Memory B cell (primary cell): Measurements from ENCODE around the gene CNDP2.
A peak's percentile ranks its signal among the peaks of the same experiment; 100 is the strongest.

Source experiments
- ATAC-seq: fragments of 150-1000 bp; cut with Tn5 transposase; 2 replicates; pipeline ENCODE4 v1.10.0; 2021; ENCODE audit warnings: low read depth, mild to moderate bottlenecking, moderate library complexity
- DNase-seq, 2 donors: peaks; one replicate each; pipeline ENCODE4 v3.0.0; 2022; ENCODE audit warnings: low spot score in 2 of 2
- H3K27ac Mint-ChIP-seq: one replicate; pipeline ENCODE4 v1.8.0; 2022; ENCODE audit warnings: mild to moderate bottlenecking, moderate library complexity, mixed read lengths
- H3K27me3 Mint-ChIP-seq: one replicate; pipeline ENCODE4 v1.8.0; 2022; ENCODE audit warnings: mixed read lengths
- H3K36me3 Mint-ChIP-seq: one replicate; pipeline ENCODE4 v1.8.0; 2022; ENCODE audit warnings: mild to moderate bottlenecking, mixed read lengths
- H3K4me1 Mint-ChIP-seq: one replicate; pipeline ENCODE4 v1.8.0; 2022; ENCODE audit warnings: mixed read lengths
- H3K4me3 Mint-ChIP-seq: one replicate; pipeline ENCODE4 v1.8.0; 2022; ENCODE audit warnings: mild to moderate bottlenecking, moderate library complexity, mixed read lengths
- H3K9me3 Mint-ChIP-seq: one replicate; pipeline ENCODE4 v1.8.0; 2022; ENCODE audit warnings: mixed read lengths

The CNDP2 gene

DNA sequence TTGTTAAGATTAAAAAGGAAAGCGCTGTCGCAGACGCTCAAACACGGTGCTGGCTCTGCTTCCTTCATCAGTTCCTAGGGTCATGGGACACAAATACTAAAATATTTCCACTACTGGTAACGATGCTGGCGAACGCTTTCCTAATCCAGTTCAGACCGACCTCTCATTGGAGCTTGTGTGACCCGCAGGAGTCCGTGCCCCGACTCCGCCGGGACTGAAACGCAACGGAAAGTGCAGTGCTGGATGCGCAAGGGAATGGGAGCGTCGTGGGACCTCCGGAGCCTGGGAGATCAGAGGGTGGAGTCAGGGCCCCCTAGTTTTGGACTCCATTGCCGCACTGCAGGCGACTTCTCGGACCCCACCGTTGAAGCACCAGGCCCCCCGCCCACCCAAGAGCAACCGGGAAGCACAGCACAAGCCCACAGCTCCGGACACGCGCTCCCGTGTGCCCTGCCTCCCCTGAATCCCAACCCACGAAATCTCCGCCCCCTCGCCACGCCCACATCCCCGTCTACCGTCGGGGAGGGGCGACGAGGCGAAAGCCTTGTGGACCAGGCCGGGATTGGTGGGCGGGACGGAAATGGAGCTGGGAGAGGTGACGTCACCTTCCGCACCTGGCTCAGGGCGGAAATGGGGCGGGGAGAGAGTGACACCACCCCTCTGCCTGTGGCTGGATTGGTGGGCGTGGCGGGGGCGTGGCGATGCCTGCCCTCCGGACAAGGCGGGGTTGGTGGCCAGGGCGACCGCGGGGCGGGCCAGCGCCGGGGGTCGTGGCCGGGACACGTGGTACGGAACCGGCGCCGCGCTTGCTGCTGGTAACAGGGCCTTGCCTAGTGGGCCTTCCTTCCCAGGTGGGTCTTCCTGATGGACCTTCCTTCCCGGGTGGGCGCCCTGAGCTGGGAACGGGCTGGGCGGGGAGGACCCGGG is at the start of gene CNDP2:
Gene CNDP2 (plus strand): TSS at position 783 of the 927 bp plus-strand sequence. CDS start 3,611 bp downstream, outside the sequence.
- Mint-ChIP-seq H3K36me3 (peaks cover 4% of the 10 kb centered on the region), H3K27me3 (no peaks in the 10 kb centered on the region), H3K27ac (peak within 1 kb of the TSS; percentile 96), H3K4me3 (peak within 1 kb of the TSS; percentile 93), H3K9me3 (peaks cover 2% of the 10 kb centered on the region), H3K4me1 (peaks cover 28% of the 10 kb centered on the region)
- ATAC-seq (peak; percentile 80), DNase-seq (peak; percentile 97 to 98)

DNA sequence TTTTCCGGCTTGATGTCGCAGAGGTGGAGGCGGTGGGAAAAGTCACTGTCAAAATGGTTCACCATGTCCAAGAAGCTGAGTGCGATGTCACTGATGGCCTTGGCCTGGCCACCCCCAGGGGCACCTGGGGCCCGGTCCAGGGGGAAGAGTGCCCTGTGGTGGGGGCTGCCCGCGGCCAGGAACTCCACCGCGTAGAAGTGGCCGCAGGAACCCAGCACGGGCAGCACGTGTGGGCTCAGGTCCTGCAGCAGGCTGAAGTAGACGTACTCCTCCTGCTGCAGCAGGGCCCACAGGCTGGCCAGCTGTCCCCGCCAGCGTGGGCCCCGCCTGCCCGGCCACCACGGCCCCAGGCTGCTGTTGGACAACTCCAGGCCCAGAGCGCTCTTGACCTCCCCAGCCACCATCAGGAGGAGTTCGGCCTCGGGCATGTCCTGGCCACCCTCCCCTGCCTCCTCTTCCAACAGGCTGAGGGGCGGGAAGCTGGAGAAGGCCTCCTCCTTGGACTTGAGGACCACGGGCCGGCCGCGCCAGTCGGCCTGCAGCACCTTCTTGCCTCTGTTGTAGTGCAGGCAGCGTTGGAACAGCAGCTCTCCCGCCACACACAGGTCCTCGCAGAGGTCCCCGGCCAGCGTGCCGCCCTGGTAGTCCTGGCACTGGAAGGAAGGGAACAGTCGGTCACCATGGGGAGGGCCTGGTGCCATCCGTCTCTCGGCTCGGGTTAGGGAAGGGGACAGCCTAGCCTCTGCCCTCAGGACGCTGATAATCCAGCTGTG is 49.3 kb upstream of the CNDP2 start:
- Mint-ChIP-seq H3K27ac (no peak overlapping the region), H3K36me3 (no peaks in the 10 kb centered on the region), H3K27me3 (peaks cover 6% of the 10 kb centered on the region), H3K4me1 (no peaks in the 10 kb centered on the region), H3K9me3 (no peaks in the 10 kb centered on the region), H3K4me3 (no peak overlapping the region)
- ATAC-seq, result no peak
- DNase-seq, result no peak

DNA sequence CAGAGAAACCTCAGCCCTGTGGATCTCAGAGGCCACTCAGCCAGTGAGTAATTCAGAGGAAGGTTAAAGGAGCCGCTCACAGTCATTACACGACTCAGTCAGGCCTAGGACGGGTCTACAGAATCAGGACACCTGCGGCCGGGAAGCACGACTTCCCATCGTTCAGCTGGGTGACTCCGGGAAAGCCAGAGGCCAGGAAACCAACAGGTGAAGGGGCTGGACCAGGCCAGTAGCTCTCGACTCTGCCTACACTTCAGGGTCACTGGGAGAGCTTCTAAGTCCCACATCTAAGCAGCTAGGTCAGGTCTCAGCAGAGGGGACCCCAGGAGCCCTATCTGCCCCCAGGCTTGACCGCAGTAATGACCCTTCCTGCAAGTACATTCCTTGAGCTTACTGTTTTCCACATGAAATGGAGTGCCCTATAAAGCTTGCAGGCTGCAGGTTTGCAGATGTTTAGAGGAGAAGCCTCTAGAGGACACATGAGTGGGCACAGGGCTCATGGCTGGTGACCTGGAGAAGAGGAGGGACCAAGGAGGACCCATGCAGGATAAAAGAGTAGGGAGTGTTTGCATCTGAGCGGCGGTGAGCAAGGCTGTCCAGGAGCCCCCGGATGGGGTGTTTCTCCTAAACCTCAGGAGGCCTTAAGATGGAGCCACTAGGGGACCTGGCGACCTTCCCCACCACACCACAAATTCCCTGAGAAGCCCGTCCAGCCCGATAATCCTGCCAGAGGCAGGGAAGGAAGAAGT is 48.6 kb upstream of the CNDP2 start:
- Mint-ChIP-seq H3K36me3 (no peaks in the 10 kb centered on the region), H3K27ac (no peak overlapping the region), H3K9me3 (no peaks in the 10 kb centered on the region), H3K4me1 (no peaks in the 10 kb centered on the region), H3K27me3 (peaks cover 6% of the 10 kb centered on the region), H3K4me3 (no peak overlapping the region)
- DNase-seq (no peak), ATAC-seq (no peak)

DNA sequence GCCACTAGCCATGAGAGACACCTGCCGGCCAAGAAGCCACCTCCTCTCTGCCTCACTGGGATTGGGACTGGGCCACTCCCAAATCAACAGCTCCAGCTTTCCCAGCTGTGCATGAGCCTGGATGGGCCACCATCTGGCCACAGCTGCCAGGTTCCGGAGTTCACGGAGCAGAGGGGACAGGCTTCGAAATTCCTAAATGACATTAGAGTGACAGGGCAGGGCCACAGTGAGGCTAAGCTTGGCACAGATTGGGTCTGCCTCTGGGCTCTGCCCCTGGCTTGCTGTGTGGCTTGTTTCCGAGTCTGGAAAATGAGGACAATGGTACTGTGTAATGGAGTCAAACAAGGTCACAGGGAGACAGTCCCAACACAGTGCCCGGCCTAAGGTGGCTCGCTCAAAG is 45.5 kb upstream of the CNDP2 start:
- Mint-ChIP-seq H3K9me3 (no peaks in the 10 kb centered on the region), H3K27ac (no peak overlapping the region), H3K4me1 (no peaks in the 10 kb centered on the region), H3K36me3 (no peaks in the 10 kb centered on the region), H3K27me3 (peaks cover 14% of the 10 kb centered on the region), H3K4me3 (no peak overlapping the region)
- no peak for DNase-seq
- no peak for ATAC-seq

DNA sequence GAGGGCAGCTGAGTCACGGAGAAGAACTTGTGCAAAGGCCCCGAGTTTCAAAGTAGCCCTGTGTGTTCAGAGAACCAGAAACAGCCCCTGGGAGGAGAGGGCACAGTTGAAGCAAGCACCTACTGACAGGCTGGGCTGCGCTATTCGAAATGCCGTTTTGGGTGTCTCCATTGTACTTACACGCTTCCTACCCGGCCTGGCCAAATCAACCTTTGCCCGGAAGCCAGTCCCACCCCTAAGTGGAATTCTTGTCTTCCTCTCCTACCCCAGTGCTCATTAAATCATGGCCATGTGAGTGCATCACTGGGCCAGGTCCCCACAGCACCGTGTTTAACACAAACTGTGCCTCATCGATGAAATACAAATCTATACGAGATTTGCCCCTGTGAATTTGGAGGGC is 45.0 kb upstream of the CNDP2 start:
- ATAC-seq (no peak), DNase-seq (no peak)
- no peaks in the 10 kb centered on the region for H3K9me3 Mint-ChIP-seq
- H3K4me1 Mint-ChIP-seq, result no peaks in the 10 kb centered on the region
- peaks cover 11% of the 10 kb centered on the region for H3K27me3 Mint-ChIP-seq
- no peaks in the 10 kb centered on the region for H3K36me3 Mint-ChIP-seq
- no peak overlapping the region for H3K4me3 Mint-ChIP-seq
- H3K27ac Mint-ChIP-seq, result no peak overlapping the region

DNA sequence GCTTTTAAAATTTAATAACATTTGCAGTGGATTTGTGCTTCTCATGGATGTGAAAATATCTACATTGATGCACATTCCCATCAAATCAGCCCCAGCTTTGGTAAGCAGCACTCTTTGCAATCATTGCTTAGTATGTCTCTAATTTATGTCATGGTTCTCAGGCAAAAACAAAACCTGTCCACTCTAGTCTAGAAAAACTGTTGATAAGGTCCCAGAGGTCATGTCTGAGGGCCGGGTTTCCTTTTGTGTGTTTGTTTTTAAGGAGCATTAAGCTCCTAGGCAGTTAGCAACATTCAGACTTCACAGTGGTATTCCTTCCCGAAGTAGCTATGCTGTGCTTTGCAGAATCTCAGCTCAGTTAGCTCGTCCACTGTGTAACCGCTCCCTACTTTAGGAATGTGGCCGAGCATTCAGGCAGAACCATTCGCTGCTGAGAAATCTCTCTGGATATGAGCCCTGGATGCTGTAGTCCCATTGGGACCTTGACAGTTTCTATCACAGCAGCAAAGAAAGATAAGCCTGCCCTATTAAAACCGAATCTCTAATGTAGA is 43.1 kb upstream of the CNDP2 start:
- H3K4me3 Mint-ChIP-seq, result no peak overlapping the region
- DNase-seq, result no peak

DNA sequence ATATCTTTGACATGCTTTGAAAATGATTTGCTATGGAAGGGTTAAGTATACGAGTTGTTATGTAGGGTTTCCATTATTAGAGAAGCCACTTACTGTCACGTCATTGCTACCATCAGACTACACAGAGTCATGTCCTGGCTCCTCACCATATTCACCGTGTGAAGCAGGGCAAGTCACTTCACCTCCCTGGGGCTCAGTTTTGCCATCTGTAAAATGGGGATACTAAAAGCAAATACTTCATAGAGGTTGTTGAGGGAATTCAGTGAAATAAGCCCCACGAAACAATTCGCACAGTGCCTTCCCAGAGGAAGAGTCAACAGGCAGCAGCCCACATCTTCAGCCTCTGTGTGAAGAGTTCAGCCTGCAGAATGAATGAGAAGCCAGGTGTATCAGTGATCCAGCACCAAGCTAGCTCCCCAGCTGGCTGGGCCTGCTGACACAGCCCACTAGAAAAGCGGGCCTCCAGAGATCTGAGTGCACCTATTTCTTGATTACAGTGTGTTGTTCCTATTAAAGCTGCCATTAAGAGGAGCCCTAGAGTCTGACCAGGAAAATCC is 42.4 kb upstream of the CNDP2 start:
- Mint-ChIP-seq H3K27ac (no peak overlapping the region), H3K4me3 (no peak overlapping the region), H3K27me3 (peaks cover 16% of the 10 kb centered on the region), H3K9me3 (no peaks in the 10 kb centered on the region), H3K4me1 (peaks cover 2% of the 10 kb centered on the region), H3K36me3 (peaks cover 1% of the 10 kb centered on the region)
- DNase-seq, result no peak
- ATAC-seq, result no peak

More for the DNA sequence above, 43.1 kb upstream of the CNDP2 start:
- Mint-ChIP-seq H3K27ac (no peak overlapping the region), H3K27me3 (peaks cover 15% of the 10 kb centered on the region), H3K36me3 (peaks cover 1% of the 10 kb centered on the region), H3K4me1 (peaks cover 2% of the 10 kb centered on the region), H3K9me3 (no peaks in the 10 kb centered on the region)
- no peak for ATAC-seq

DNA sequence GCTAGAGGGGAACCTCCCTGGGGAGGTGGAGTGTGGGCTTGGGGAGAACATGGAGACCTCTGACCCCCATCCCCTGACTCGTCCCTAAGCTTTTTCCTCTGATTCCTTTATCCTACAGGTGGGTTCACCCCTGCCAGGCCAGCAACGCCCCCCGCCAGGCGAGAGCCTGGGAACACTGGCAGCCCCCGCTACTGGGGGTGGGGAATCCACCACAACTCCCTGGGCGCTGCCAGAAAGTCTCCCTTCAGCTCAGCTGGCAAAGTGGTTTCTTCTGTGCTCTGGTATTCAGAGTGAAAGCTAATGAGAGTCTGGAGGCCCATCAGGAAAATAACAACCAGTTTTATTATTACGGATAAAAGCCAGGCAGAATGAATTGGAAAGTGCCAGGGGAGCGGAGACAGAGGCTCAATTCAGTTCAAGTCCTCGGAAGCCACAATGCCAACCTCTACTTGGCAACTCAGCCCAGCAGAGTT is 41.8 kb upstream of the CNDP2 start:
- ATAC-seq, result no peak
- peaks cover 16% of the 10 kb centered on the region for H3K27me3 Mint-ChIP-seq
- H3K9me3 Mint-ChIP-seq, result no peaks in the 10 kb centered on the region
- H3K4me1 Mint-ChIP-seq, result peaks cover 2% of the 10 kb centered on the region
- H3K36me3 Mint-ChIP-seq, result peaks cover 1% of the 10 kb centered on the region
- H3K4me3 Mint-ChIP-seq, result no peak overlapping the region
- no peak overlapping the region for H3K27ac Mint-ChIP-seq
- DNase-seq, result no peak

DNA sequence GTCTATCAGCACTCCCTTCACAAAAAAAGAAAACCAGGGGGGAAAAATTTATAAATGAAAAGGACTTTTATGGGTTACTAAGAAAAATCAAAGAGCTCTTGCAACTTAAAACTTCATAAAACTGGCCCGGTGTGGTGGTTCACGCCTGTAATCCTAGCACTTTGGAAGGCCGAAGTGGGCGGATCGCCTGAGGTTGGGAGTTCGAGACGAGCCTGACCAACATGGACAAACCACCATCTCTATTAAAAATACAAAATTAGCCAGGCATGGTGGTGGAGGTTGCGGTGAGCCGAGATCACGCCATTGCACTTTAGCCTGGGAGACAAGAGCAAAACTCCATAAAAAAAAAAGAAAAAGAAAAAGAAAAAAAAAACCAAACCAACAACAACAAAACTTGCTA is 40.8 kb upstream of the CNDP2 start:
- Mint-ChIP-seq H3K9me3 (no peaks in the 10 kb centered on the region), H3K27me3 (peaks cover 16% of the 10 kb centered on the region), H3K4me1 (peaks cover 2% of the 10 kb centered on the region), H3K4me3 (no peak overlapping the region), H3K27ac (no peak overlapping the region), H3K36me3 (peaks cover 1% of the 10 kb centered on the region)
- DNase-seq (no peak), ATAC-seq (no peak)

DNA sequence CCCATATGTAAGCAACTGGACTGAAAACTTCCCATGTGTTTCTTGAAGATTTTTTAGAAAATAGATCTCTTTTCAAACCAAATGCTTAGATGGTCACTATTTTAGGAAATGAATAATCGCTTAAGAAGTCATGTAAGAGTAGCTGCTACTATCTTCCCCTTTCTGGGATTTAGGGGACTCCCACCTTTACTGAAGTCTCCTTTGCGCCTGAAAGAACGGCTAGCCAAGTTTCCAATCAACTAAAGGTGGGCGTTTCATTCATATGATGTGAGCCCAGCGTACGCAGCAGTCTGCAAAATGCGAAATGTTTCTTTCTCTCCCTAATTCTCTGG is 40.2 kb upstream of the CNDP2 start:
- no peak overlapping the region for H3K4me3 Mint-ChIP-seq
- H3K27ac Mint-ChIP-seq, result no peak overlapping the region
- H3K27me3 Mint-ChIP-seq, result peaks cover 16% of the 10 kb centered on the region
- peaks cover 1% of the 10 kb centered on the region for H3K36me3 Mint-ChIP-seq
- peaks cover 2% of the 10 kb centered on the region for H3K4me1 Mint-ChIP-seq
- ATAC-seq (no peak), DNase-seq (no peak)
- H3K9me3 Mint-ChIP-seq, result no peaks in the 10 kb centered on the region

DNA sequence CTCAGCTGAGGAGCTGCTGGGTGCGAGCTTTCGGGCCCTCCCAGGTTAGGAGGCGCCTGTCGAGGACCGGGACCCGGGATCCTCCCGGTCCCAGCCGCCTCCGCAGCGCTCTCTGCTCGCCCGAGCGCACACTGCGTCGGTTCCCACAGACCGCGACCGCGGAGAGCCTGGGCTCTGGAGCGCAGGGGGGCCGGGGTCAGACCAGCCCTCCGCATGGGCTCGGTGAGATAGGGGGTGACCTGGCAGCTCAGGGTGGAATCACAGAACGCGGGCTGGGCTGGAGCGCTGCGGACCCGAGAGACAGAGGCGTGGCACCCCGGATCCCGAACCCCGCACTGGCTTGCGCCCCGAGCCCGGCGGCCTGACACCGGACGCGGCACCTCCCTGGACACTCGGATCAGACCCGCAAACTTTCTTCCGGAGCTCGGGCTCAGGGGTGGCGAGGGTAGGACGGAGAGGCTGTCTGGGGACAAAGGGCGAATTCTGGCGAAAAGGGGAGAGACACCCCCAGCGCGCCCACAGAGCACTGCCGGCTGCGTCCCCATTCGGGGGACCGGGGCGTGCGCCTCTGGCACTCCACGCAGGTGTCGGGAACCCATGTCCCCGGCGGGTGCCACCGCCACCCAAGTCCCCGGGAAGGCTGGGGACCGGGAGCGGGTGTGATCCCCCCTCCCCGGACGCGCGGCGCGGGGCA is 39.7 kb upstream of the CNDP2 start:
- ATAC-seq (no peak), DNase-seq (no peak)
- H3K27me3 Mint-ChIP-seq, result peaks cover 19% of the 10 kb centered on the region
- H3K4me1 Mint-ChIP-seq, result peaks cover 2% of the 10 kb centered on the region
- H3K4me3 Mint-ChIP-seq, result no peak overlapping the region
- peaks cover 1% of the 10 kb centered on the region for H3K36me3 Mint-ChIP-seq
- no peaks in the 10 kb centered on the region for H3K9me3 Mint-ChIP-seq
- no peak overlapping the region for H3K27ac Mint-ChIP-seq

DNA sequence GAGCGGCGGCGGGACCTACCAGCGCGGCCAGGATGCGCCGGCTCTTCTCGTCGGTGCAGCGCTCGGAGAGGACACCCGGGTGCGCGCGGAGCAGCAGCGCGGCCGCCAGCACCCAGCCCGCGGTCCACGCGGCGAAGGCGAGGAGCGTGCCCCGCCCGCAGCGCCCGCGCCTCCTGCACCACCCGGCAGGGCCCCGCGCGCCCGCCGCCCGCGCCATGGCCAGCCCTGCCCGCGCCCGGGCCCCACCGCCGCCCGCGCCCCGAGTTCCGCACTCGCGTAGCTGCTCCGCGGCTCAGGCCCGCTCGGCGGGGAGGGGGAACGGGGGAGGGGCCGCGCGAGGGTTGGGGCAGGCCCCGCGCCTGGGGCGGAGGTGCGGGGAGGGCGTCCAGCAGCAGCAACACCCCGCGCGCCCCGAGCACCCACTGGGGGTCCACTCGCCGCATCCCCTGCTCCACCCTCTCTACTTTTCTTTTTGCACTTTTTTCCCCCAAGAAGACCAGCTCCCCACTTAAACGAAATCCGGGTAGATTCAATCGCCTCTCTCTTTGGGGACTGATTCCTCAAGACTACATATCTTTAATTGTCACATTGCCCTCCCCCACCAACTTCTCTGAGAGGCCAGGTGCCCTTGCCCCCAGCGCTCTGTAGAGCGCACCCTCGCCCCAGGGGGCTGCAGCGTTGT is 39.0 kb upstream of the CNDP2 start, which contains the start of gene DIPK1C:
Gene DIPK1C (minus strand): TSS at position 266 of the 682 bp plus-strand sequence. CDS start 49 bp downstream, at position 217.
- Mint-ChIP-seq H3K4me3 (peak within 1 kb of the TSS; percentile 70), H3K9me3 (no peaks in the 10 kb centered on the region), H3K27ac (no peak within 1 kb of the TSS), H3K27me3 (peaks cover 19% of the 10 kb centered on the region), H3K4me1 (peaks cover 2% of the 10 kb centered on the region), H3K36me3 (peaks cover 1% of the 10 kb centered on the region)
- DNase-seq (no peak), ATAC-seq (no peak)
